AG04450 (cell line): ENCODE data around the gene PDIA6. TPM values are rescaled to one million over a fixed set of nuclear protein-coding genes. Genes with fewer than 3 reads are reported as not detected.

Experiments used
- CTCF ChIA-PET: fragments of 300-600, 350-600 bp; formaldehyde crosslinking; extraction: SDS; loops from one replicate; lab custom pipeline; 2022; ENCODE audit warnings: antibody characterized with exemption, inconsistent platforms; lab: Charles Lee
- POLR2A ChIA-PET: fragments of 350-600 bp; formaldehyde crosslinking; extraction: SDS; loops from one replicate; lab custom pipeline; 2021; ENCODE audit warnings: antibody characterized with exemption, inconsistent platforms; lab: Yijun Ruan, JAX
- DNase-seq: peaks from one replicate; pipeline ENCODE4 v3.0.0-alpha.2; 2011; ENCODE audit warnings: low read depth, low spot score
- H3K27ac ChIP-seq: one replicate; pipeline ENCODE4 v1.5.1; 2012; ENCODE audit warnings: low read depth, low read length, control low read depth
- H3K27me3 ChIP-seq: one replicate; pipeline ENCODE4 v1.6.0; 2012; ENCODE audit warnings: low read length; ENCODE audit not compliant: control insufficient read depth, insufficient read depth
- H3K4me3 ChIP-seq: 2 replicates; pipeline ENCODE4 v1.5.1; 2011; ENCODE audit warnings: mild to moderate bottlenecking, low read depth, low read length, control low read depth
- H3K9me3 ChIP-seq: 2 replicates; pipeline ENCODE4 v1.5.1; 2012; ENCODE audit warnings: low read length; ENCODE audit not compliant: control insufficient read depth, insufficient read depth
- CTCF ChIP-seq: IDR thresholded peaks from 2 replicates; pipeline ENCODE4 v1.5.1; 2011; ENCODE audit warnings: low read depth, low read length, control low read depth, inconsistent platforms
- polyA plus RNA-seq: library from polyadenylated mRNA; depleted of rRNA; stranded (reverse); fragments of >200 nt; gene quantifications from 2 replicates; pipeline ENCODE4 v1.2.3, GENCODE V29; 2011

The PDIA6 gene
- polyA plus RNA-seq, 1 experiment = 487 TPM

DNA sequence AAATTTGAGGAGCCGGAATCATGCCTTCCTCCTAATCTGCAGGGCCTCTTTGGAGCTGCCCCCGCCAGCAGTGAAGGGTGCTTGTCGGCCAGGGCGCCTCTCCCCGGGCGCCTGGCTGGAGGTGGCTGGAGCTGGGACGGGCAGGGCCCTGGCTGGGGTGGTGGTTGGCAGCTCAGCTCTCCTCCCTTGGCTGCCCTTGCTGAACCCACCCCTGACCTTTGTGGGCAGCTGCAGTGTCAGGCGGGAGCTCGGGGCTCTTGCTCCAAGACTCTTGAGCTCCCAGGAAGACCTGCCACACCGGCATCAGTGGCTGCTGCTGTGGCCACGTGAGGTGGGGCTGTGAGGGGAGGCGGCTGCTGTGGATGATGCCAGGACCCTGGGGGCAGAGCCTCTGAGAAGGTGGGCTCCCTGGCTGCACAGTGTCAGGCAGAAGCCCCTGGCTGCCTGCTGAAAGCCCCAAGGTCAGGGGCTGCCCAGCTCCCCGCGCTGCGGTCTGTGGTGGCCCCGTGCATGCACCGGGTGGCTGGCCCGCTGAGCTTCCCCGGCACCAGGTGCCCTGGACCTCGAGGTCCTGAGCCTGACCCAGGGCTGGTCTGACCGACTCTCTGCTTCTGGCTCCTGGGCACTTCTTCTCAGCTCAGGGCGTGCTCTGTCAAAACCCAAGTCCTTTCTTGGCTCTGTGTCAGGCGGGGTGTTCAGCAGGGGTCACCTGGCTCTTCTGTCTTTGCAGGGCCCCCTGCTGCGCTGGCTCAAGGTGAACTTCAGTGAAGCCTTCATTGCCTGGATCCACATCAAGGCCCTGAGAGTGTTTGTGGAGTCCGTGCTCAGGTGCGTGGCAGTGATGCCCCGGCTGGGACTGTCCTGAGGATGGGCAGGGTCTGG lies 34.5 kb downstream of the PDIA6 start:
- Histone ChIP-seq H3K27me3 (no peaks in the 10 kb centered on the region), H3K27ac (no peak overlapping the region), H3K4me3 (no peak overlapping the region), H3K9me3 (no peaks in the 10 kb centered on the region; the same call in 1 of the 2 replicates)
- DNase-seq = no peak
- ChIA-PET POLR2A (interaction anchor here (0.6 kb wide), 1 partner anchor 45 kb away, joined by 4 read pairs; no protein-coding TSS in a partner anchor), CTCF (no interaction called here)
- TF ChIP-seq CTCF = no peak

- ChIA-PET CTCF (no interaction called here), POLR2A (interaction anchor here (0.6 kb wide), 1 partner anchor 44 kb away, joined by 4 read pairs; no protein-coding TSS in a partner anchor)
- TF ChIP-seq CTCF = no peak
- H3K4me3 ChIP-seq = no peak overlapping the region
- H3K9me3 ChIP-seq = no peaks in the 10 kb centered on the region; the same call in 1 of the 2 replicates
- no peak for DNase-seq
- no peak overlapping the region for H3K27ac ChIP-seq
- no peaks in the 10 kb centered on the region for H3K27me3 ChIP-seq
These were observed 35.3 kb downstream of the PDIA6 start for GRCh38 chr2:10777111-10777841.

- CTCF ChIA-PET = no interaction called here
- no peak overlapping the region for H3K4me3 ChIP-seq
- no peak for TF ChIP-seq CTCF
- no peaks in the 10 kb centered on the region for H3K27me3 ChIP-seq
- no peak overlapping the region for H3K27ac ChIP-seq
- POLR2A ChIA-PET = no interaction called here
- no peak for DNase-seq
- H3K9me3 ChIP-seq = no peaks in the 10 kb centered on the region; the same call in 1 of the 2 replicates
These were observed 36.2 kb downstream of the PDIA6 start for GRCh38 chr2:10776231-10776977.

DNA sequence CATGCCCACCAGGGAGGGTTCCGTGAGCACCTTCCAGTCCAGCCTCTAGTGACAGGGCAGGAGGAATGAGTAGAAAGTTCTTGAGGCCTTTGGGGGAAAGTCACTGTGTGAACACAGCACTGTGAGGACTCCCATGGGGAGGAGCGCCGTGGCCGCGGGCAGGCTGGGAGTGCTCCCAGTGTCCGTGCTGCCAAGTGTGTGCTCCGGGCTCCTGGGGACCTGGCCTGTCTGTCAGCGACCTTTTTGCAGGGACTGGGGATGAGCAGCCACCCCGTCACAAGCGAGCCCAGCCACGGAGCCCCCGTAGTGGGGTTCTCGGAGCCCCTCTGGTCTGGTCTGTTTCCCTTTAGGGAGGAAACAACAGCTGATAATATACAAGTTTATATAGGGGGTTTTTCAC lies 36.8 kb downstream of the PDIA6 start:
- H3K4me3 ChIP-seq = no peak overlapping the region
- H3K9me3 ChIP-seq = no peaks in the 10 kb centered on the region; the same call in 1 of the 2 replicates
- POLR2A ChIA-PET = no interaction called here
- H3K27me3 ChIP-seq = peaks cover 1% of the 10 kb centered on the region
- no peak for DNase-seq
- CTCF ChIA-PET = no interaction called here
- no peak overlapping the region for H3K27ac ChIP-seq
- TF ChIP-seq CTCF = no peak
